Measurements from ENCODE around the gene ERBB4. TPM values are rescaled to one million over a fixed set of nuclear protein-coding genes. Genes with fewer than 3 reads are reported as not detected.

The ERBB4 gene
- total RNA-seq, 1 donor from 2014 or later = 9.2 TPM

DNA sequence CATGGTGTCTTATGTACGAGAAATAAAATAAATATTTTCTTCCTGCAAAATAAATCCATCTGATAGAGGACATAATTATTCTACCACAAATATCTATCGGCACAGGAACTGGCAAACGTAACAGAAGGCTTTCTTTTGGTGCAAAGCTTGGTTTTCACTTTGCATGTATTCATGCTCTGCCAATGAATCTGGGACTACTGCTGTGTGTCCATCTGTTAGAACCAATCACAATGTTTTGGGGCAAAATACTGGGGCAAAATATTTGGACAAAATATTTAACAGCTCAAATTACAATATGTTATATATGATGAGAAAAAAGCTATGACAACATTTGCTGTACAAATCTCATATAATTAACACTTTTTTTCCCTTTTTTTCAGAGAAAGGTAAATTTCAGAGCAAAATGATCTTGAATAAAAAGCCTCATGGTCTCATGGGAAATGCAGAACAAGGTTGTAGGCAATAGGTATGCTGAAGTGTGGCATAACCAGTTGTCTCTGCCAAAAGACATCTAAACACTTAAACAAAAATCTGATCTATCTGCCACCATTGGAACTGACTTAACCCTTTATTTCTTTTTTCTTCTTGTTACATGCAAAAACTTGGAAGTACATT lies 1059.0 kb downstream of the ERBB4 start:
- H3K4me1 Mint-ChIP-seq = no peaks in the 10 kb centered on the region
- TF ChIP-seq, protein P1, sequence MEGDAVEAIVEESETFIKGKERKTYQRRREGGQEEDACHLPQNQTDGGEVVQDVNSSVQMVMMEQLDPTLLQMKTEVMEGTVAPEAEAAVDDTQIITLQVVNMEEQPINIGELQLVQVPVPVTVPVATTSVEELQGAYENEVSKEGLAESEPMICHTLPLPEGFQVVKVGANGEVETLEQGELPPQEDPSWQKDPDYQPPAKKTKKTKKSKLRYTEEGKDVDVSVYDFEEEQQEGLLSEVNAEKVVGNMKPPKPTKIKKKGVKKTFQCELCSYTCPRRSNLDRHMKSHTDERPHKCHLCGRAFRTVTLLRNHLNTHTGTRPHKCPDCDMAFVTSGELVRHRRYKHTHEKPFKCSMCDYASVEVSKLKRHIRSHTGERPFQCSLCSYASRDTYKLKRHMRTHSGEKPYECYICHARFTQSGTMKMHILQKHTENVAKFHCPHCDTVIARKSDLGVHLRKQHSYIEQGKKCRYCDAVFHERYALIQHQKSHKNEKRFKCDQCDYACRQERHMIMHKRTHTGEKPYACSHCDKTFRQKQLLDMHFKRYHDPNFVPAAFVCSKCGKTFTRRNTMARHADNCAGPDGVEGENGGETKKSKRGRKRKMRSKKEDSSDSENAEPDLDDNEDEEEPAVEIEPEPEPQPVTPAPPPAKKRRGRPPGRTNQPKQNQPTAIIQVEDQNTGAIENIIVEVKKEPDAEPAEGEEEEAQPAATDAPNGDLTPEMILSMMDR (IDR thresholded peaks at IDR 0.05; ENCODE audit: unreplicated experiment) = no peak
- no peaks in the 10 kb centered on the region for H3K36me3 Mint-ChIP-seq
- no peak overlapping the region for H3K4me3 Mint-ChIP-seq
- no peaks in the 10 kb centered on the region for H3K9me3 Mint-ChIP-seq
- no peaks in the 10 kb centered on the region for H3K27me3 Mint-ChIP-seq (ENCODE audit: low read depth)
- DNase-seq (ENCODE audit: low spot score in 2 of 2, unreplicated experiment in 2 of 2) = no peak
- H3K27ac Mint-ChIP-seq = no peak overlapping the region

DNA sequence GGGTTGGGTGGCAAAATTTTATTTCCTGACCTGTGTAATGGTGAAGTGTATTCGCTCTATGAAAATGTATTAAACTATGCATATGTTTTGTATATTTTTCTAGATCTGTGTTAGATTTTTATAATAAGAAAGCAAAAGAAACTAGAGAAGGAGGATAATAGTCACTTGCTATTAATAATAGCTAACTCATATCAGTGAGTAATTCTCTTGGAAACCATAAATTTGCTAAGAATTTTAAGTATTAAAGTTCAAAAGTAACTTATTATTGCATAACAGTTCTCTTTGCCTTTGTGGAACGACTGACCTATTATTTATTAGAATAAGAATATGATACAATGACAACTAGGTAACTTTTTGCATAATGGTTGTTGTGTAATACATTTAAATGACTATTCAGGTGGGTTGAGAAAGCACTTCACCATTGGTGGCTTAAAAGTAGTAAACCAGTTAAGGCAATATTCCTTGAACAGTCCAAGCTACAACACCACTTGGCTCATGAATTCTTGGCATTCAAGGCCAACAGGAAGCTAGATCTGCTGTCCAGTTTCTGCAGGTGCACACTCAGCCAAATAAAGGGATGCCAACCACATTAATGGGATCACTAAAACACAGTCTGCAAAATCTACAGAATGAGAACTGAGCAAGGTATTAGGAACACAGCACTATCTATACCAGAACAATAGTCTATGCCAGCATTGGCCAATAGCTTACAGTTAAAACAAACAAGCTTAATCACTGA lies 1060.9 kb downstream of the ERBB4 start:
- TF ChIP-seq, protein P1 (IDR thresholded peaks at IDR 0.05; ENCODE audit: unreplicated experiment) = no peak
- Mint-ChIP-seq H3K36me3 (peaks cover 2% of the 10 kb centered on the region), H3K4me1 (no peaks in the 10 kb centered on the region), H3K4me3 (no peak overlapping the region), H3K27ac (no peak overlapping the region), H3K27me3 (ENCODE audit: low read depth) (no peaks in the 10 kb centered on the region), H3K9me3 (peaks cover 5% of the 10 kb centered on the region)
- DNase-seq (ENCODE audit: low spot score in 2 of 2, unreplicated experiment in 2 of 2) = no peak

DNA sequence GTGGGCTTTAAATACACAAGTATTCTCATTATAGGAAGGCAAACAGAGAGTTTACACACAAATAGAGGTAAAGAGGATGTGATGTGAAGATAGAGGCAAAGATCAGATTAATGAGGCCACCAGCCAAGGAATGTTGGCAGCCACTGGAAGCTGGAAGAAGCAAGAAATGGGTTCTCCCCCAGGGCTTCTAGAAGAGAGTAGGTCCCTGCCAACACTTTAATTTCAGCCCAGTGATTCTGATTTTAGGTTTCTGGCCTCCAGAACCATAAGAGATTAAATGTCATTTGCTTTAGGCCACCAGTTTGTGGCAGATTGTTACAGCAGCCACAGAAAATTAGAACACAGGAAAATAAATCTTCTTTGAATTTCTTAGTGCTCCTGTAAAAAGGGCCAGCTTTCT lies 1065.5 kb downstream of the ERBB4 start:
- TF ChIP-seq, protein P1 (IDR thresholded peaks at IDR 0.05; ENCODE audit: unreplicated experiment) = no peak
- no peak for DNase-seq (ENCODE audit: low spot score in 2 of 2, unreplicated experiment in 2 of 2)
- Mint-ChIP-seq H3K36me3 (peaks cover 2% of the 10 kb centered on the region), H3K4me1 (peaks cover 9% of the 10 kb centered on the region), H3K27ac (no peak overlapping the region), H3K27me3 (ENCODE audit: low read depth) (no peaks in the 10 kb centered on the region), H3K4me3 (no peak overlapping the region), H3K9me3 (peaks cover 9% of the 10 kb centered on the region)

DNA sequence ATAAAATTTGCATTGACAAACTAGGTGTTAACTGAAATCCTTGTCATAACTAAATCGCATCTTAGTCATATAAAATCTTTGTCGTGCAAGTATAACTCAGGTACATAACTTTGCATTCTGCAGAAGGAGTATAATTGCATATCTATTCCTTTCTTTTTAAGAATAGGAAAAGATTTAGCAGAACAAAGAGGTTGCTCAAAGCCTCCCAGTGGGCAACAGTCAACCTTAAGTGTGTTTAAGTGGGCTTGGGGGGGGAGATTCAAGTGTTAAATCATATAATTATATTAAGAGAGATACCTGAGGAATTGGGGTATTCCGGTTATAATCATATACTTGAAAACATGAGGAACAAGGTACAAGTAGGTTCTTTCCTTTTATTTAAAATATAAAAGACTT lies 1068.9 kb downstream of the ERBB4 start:
- H3K27ac Mint-ChIP-seq = no peak overlapping the region
- H3K4me1 Mint-ChIP-seq = peaks cover 11% of the 10 kb centered on the region
- TF ChIP-seq, protein P1 (IDR thresholded peaks at IDR 0.05; ENCODE audit: unreplicated experiment) = no peak
- no peak for DNase-seq (ENCODE audit: low spot score in 2 of 2, unreplicated experiment in 2 of 2)
- H3K27me3 Mint-ChIP-seq (ENCODE audit: low read depth) = no peaks in the 10 kb centered on the region
- no peak overlapping the region for H3K4me3 Mint-ChIP-seq
- peaks cover 2% of the 10 kb centered on the region for H3K36me3 Mint-ChIP-seq
- peaks cover 9% of the 10 kb centered on the region for H3K9me3 Mint-ChIP-seq

DNA sequence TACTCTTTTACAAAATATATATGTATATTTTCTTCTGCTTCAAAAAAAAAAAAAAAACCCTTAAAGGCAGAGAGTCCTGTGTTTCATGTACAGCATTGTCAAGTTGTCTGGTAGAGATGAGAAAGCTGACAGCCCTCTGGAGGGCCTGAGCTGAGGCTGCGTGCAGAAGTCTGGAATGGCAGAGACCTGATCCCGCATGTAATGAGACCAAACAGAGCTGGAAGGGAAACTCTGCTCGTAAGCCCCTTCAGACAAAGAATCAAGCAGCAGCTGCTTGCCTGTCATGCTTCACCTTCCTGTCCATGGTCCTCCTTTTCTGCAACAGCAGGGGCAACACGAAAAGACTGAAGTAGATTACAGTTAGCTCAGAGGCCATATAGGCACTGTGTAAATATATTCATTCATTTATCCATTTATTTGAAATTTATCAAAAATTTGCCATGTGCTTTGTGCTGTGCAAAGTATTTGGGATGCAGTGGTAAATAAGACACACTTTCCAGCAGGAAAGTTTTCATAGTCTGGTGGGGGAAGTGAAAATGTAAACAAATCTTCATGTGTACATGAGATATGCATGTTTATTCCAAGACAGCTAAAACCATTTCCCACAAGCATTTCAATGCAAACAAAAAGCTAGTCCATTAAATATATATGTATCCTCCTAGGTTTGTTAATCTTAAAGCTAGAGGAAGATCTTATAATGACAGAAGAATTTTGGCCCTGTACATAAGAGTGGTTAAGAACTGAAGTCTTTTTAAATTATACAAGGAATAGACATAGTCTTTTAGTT lies 1069.5 kb downstream of the ERBB4 start:
- DNase-seq (ENCODE audit: low spot score in 2 of 2, unreplicated experiment in 2 of 2) = no peak
- Mint-ChIP-seq H3K27ac (no peak overlapping the region), H3K4me3 (no peak overlapping the region), H3K36me3 (peaks cover 2% of the 10 kb centered on the region), H3K27me3 (ENCODE audit: low read depth) (no peaks in the 10 kb centered on the region), H3K9me3 (peaks cover 9% of the 10 kb centered on the region), H3K4me1 (peaks cover 11% of the 10 kb centered on the region)
- TF ChIP-seq, protein P1 (IDR thresholded peaks at IDR 0.05; ENCODE audit: unreplicated experiment) = no peak
